WI38 (cell line): ENCODE measurements around the gene RPN2.

Experiments used
- H3K4me3 ChIP-seq: 2 replicates; pipeline ENCODE4 v1.5.1; 2011; ENCODE audit warnings: low read depth, mild to moderate bottlenecking, control low read depth, low read length
- TF ChIP-seq, protein P1 (sequence below): IDR thresholded peaks from 2 replicates; pipeline ENCODE4 v1.5.1; 2012; ENCODE audit warnings: low read depth, mild to moderate bottlenecking, control low read depth, low read length

Gene RPN2

DNA sequence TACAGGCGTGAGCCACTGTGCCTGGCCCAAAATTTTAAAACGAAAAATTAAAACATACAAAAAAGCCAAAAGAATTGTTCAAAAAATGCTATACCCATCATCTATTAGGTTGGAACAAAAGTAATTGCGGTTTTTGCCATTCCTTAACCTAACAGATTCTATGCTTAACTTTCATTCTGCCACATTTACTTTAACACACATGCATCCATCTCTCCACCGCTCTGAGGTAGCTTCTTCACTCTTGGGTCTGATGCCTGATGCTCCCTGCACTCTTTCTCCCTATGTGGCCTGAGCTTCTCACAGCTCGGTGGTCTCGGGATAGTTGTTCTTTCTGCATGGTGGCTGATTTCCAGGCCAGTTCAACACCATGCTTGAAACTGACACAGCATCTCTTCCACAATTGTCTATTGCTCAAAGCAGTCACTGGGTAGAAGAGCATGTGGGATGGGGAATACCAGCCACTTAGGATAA lies 105.6 kb downstream of the RPN2 start:
- H3K4me3 ChIP-seq, result no peak overlapping the region

DNA sequence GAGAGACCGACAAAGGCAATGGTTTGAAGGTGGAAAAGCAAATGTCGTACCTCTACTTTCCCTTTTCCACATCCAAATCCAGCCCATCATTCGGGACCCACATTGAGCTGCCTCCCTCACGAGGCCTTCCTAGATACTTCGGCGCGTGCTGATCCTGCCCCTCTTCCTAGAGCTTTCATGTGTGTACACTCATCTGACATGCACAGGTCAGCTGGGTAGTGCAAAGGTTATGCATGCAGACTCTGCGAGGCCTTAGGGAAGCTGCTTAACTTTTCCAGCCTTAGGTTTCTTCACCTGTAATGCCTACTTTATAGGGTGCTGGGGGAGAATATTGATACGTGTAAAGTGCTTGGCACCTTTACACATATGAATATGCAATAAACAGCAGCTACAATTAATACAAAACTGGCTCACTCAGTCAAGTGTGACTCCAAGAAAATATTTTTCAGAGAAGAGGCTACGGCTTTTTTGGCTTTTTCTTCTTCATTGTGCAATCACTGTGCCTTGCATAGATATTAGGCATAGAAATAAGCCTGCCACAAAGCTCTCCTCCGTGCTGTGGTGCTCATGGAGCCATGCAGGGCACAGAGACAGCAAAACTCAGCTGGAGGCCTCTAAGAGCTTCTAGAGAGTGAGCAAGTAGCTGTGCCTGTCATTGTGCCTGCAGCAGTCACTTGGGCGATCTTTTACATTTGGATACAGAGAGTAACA lies 106.7 kb downstream of the RPN2 start:
- TF ChIP-seq, protein P1, sequence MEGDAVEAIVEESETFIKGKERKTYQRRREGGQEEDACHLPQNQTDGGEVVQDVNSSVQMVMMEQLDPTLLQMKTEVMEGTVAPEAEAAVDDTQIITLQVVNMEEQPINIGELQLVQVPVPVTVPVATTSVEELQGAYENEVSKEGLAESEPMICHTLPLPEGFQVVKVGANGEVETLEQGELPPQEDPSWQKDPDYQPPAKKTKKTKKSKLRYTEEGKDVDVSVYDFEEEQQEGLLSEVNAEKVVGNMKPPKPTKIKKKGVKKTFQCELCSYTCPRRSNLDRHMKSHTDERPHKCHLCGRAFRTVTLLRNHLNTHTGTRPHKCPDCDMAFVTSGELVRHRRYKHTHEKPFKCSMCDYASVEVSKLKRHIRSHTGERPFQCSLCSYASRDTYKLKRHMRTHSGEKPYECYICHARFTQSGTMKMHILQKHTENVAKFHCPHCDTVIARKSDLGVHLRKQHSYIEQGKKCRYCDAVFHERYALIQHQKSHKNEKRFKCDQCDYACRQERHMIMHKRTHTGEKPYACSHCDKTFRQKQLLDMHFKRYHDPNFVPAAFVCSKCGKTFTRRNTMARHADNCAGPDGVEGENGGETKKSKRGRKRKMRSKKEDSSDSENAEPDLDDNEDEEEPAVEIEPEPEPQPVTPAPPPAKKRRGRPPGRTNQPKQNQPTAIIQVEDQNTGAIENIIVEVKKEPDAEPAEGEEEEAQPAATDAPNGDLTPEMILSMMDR, result no peak
- no peak overlapping the region for H3K4me3 ChIP-seq

More for the DNA sequence above, 105.6 kb downstream of the RPN2 start:
- TF ChIP-seq, protein P1, result no peak

DNA sequence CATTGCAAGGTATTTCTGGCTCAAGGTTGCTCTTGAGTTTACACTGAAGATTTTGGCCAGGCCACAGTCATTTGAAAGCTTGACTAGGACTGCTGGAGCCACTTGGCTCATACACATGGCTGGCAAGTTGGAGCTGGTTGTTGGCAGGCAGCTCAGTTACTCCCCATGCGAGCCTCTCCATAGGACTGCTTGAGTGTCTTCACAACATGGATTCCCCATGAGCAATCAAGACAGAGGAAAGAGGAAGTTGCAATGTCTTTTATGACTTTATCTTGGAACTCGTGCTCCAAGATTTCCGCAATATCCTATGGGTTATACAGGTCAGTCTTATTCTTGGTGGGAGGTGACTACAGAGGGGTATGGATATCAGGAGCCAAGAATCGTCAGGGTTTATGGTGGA lies 109.0 kb downstream of the RPN2 start:
- TF ChIP-seq, protein P1, result no peak
- H3K4me3 ChIP-seq, result no peak overlapping the region

DNA sequence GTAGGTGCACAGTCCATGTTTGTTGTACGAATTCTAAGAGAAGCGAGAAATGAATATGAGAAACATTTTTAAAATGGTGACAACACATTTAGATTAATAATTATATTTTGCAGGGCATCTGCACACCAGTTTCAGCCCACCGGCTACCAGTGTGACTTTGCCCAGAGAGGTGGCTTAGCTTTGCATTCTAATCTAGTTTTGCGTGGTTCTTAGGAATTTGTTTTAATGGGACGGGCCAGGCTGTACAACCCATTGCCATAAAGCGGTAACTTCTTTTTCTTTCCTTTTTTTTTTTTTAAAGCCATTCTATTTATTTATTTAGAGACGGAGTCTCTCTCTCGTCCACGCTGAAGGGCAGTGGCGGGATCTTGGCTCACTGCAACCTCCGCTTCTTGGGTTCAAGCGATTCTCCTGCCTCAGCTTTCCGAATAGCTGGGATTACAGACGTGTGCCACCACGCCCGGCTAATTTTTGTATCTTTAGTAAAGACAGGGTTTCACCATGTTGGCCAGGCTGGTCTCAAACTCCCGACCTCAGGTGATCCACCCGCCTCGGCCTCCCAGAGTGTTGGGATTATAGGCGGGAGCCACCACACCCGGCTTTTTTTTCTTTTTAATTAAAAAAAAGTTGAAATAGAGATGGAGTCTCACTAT lies 111.2 kb downstream of the RPN2 start:
- TF ChIP-seq, protein P1, result no peak
- H3K4me3 ChIP-seq, result peak overlapping the region; percentile 92
